ENCODE results near the gene PTPRQ. TPM values are rescaled to one million over a fixed set of nuclear protein-coding genes. Genes with fewer than 3 reads are reported as not detected.

The PTPRQ gene
- total and polyA plus RNA-seq, 8 donors: 0.29 to 0.92 (median 0.55) TPM; not detected in 5

- Histone ChIP-seq H3K9me3 (no peaks in the 10 kb centered on the region), H3K4me3 (no peak overlapping the region), H3K27ac (no peak overlapping the region), H3K4me1 (peaks cover 0 to 7% (median 3%) of the 10 kb centered on the region in 4 donors), H3K36me3 (no peaks in the 10 kb centered on the region), H3K27me3 (peaks cover 0 to 13% (median 8%) of the 10 kb centered on the region in 3 donors)
- DNase-seq: no peak
- 54 to 66% (median 57%) methylated on average over 2 of the region's 2 CpGs for WGBS, 5 donors
- TF ChIP-seq POLR2AphosphoS5 (IDR thresholded peaks at IDR 0.05): no peak
- TF ChIP-seq POLR2A (IDR thresholded peaks at IDR 0.05): no peak
- no peak for TF ChIP-seq CTCF (IDR thresholded peaks at IDR 0.05)
- no peak for TF ChIP-seq EP300 (IDR thresholded peaks at IDR 0.05)
- intact Hi-C loops (cut with DNase I; ENCODE audit: low total_unique reads): no loop called here
Measured at GRCh38 chr12:80404629-80405028, 39.4 kb upstream of the PTPRQ start.

GRCh38 chr12:80406253-80406652 lies 37.8 kb upstream of the PTPRQ start:
- Histone ChIP-seq H3K27ac (no peak overlapping the region), H3K4me1 (no peaks in the 10 kb centered on the region), H3K36me3 (no peaks in the 10 kb centered on the region), H3K4me3 (no peak overlapping the region), H3K9me3 (no peaks in the 10 kb centered on the region), H3K27me3 (no peaks in the 10 kb centered on the region)
- TF ChIP-seq POLR2A (IDR thresholded peaks at IDR 0.05): no peak
- no peak for TF ChIP-seq POLR2AphosphoS5 (IDR thresholded peaks at IDR 0.05)
- no peak for TF ChIP-seq CTCF (IDR thresholded peaks at IDR 0.05)
- TF ChIP-seq EP300 (IDR thresholded peaks at IDR 0.05): no peak
- intact Hi-C loops (cut with DNase I; ENCODE audit: low total_unique reads): no loop called here
- no peak for DNase-seq

- Histone ChIP-seq H3K27me3 (no peaks in the 10 kb centered on the region), H3K36me3 (no peaks in the 10 kb centered on the region), H3K27ac (no peak overlapping the region), H3K9me3 (no peaks in the 10 kb centered on the region), H3K4me1 (no peaks in the 10 kb centered on the region), H3K4me3 (no peak overlapping the region)
- no peak for DNase-seq
- 46 to 55% (median 48%) methylated on average over 3 of the region's 3 CpGs for WGBS, 5 donors
- intact Hi-C loops (cut with DNase I; ENCODE audit: low total_unique reads): no loop called here
- TF ChIP-seq POLR2A (IDR thresholded peaks at IDR 0.05): no peak
- no peak for TF ChIP-seq POLR2AphosphoS5 (IDR thresholded peaks at IDR 0.05)
- no peak for TF ChIP-seq EP300 (IDR thresholded peaks at IDR 0.05)
- TF ChIP-seq CTCF (IDR thresholded peaks at IDR 0.05): no peak
Measured at GRCh38 chr12:80411787-80412186, 32.2 kb upstream of the PTPRQ start.

GRCh38 chr12:80412343-80412953 lies 31.6 kb upstream of the PTPRQ start:
- Histone ChIP-seq H3K36me3 (no peaks in the 10 kb centered on the region), H3K27ac (no peak overlapping the region), H3K9me3 (no peaks in the 10 kb centered on the region), H3K4me3 (no peak overlapping the region), H3K27me3 (no peaks in the 10 kb centered on the region), H3K4me1 (no peaks in the 10 kb centered on the region)
- peak in 1 of 2 donors; percentile 78 for DNase-seq
- TF ChIP-seq EP300 (IDR thresholded peaks at IDR 0.05): no peak
- peak in 5 of 7 experiments; percentile 34 to 78 (median 63) for TF ChIP-seq CTCF (IDR thresholded peaks at IDR 0.05)
- 1 to 6% (median 2%) methylated on average over 3 of the region's 3 CpGs for WGBS, 5 donors
- intact Hi-C loops (cut with DNase I; ENCODE audit: low total_unique reads): no loop called here
